ENCODE data around the gene CYP26C1. TPM values are rescaled to one million over a fixed set of nuclear protein-coding genes. Genes with fewer than 3 reads are reported as not detected.

The CYP26C1 gene
- total and polyA plus RNA-seq, 2 experiments from 2014 or later: 0.18 TPM; not detected in 1

- no peaks in the 10 kb centered on the region for H3K36me3 ChIP-seq (replicated peaks; ENCODE audit: insufficient read depth, low read depth)
- H3K4me1 ChIP-seq (ENCODE audit: insufficient read depth): peaks cover 5% of the 10 kb centered on the region
- H4K20me1 ChIP-seq (ENCODE audit: insufficient read depth, poor library complexity, severe bottlenecking): no peaks in the 10 kb centered on the region
- 86% methylated on average over 3 of the region's 3 CpGs for WGBS (ENCODE audit: low lambda C conversion rate, missing lambda C conversion rate)
- no peak overlapping the region for H3K4me3 ChIP-seq
- no peaks in the 10 kb centered on the region for H3K9me2 ChIP-seq (replicated peaks; ENCODE audit: insufficient read depth)
- H3K79me2 ChIP-seq: no peaks in the 10 kb centered on the region
- H2AFZ ChIP-seq: no peak overlapping the region
- no peak for TF ChIP-seq EZH2phosphoT487 (IDR thresholded peaks at IDR 0.05; ENCODE audit: low read depth, severe bottlenecking, unreplicated experiment)
- no peak for TF ChIP-seq EZH2 (IDR thresholded peaks at IDR 0.05; ENCODE audit: borderline replicate concordance)
- TF ChIP-seq, protein P1, sequence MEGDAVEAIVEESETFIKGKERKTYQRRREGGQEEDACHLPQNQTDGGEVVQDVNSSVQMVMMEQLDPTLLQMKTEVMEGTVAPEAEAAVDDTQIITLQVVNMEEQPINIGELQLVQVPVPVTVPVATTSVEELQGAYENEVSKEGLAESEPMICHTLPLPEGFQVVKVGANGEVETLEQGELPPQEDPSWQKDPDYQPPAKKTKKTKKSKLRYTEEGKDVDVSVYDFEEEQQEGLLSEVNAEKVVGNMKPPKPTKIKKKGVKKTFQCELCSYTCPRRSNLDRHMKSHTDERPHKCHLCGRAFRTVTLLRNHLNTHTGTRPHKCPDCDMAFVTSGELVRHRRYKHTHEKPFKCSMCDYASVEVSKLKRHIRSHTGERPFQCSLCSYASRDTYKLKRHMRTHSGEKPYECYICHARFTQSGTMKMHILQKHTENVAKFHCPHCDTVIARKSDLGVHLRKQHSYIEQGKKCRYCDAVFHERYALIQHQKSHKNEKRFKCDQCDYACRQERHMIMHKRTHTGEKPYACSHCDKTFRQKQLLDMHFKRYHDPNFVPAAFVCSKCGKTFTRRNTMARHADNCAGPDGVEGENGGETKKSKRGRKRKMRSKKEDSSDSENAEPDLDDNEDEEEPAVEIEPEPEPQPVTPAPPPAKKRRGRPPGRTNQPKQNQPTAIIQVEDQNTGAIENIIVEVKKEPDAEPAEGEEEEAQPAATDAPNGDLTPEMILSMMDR (IDR thresholded peaks at IDR 0.05; ENCODE audit: poor library complexity): no peak
- DNase-seq (ENCODE audit: low spot score): no peak
- H3K27me3 ChIP-seq: peaks cover 10% of the 10 kb centered on the region
- H3K9me3 ChIP-seq (ENCODE audit: low read depth): no peaks in the 10 kb centered on the region
- no peak overlapping the region for H3K27ac ChIP-seq
- H3K4me2 ChIP-seq: no peak overlapping the region
Observed at GRCh38 chr10:93081318-93081717, 20.7 kb downstream of the CYP26C1 start.

- no peak for DNase-seq (ENCODE audit: low spot score)
- no peak overlapping the region for H3K4me3 ChIP-seq
- no peaks in the 10 kb centered on the region for H3K79me2 ChIP-seq
- TF ChIP-seq EZH2 (IDR thresholded peaks at IDR 0.05; ENCODE audit: borderline replicate concordance) (no peak), EZH2phosphoT487 (IDR thresholded peaks at IDR 0.05; ENCODE audit: low read depth, severe bottlenecking, unreplicated experiment) (no peak)
- TF ChIP-seq, protein P1 (IDR thresholded peaks at IDR 0.05; ENCODE audit: poor library complexity): no peak
- H3K27me3 ChIP-seq: peaks cover 5% of the 10 kb centered on the region
- no peaks in the 10 kb centered on the region for H3K9me2 ChIP-seq (replicated peaks; ENCODE audit: insufficient read depth)
- no peak overlapping the region for H2AFZ ChIP-seq
- H3K9me3 ChIP-seq (ENCODE audit: low read depth): no peaks in the 10 kb centered on the region
- H3K36me3 ChIP-seq (replicated peaks; ENCODE audit: insufficient read depth, low read depth): no peaks in the 10 kb centered on the region
- H4K20me1 ChIP-seq (ENCODE audit: insufficient read depth, poor library complexity, severe bottlenecking): no peaks in the 10 kb centered on the region
- H3K4me1 ChIP-seq (ENCODE audit: insufficient read depth): peaks cover 5% of the 10 kb centered on the region
- 51% methylated on average over 10 of the region's 10 CpGs for WGBS (ENCODE audit: low lambda C conversion rate, missing lambda C conversion rate)
- H3K4me2 ChIP-seq: no peak overlapping the region
- H3K27ac ChIP-seq: no peak overlapping the region
Observed at GRCh38 chr10:93081834-93082233, 21.2 kb downstream of the CYP26C1 start.

- 91% methylated on average over 7 of the region's 7 CpGs for WGBS (ENCODE audit: low lambda C conversion rate, missing lambda C conversion rate)
- Histone ChIP-seq H3K4me3 (no peak overlapping the region), H3K27me3 (peaks cover 3% of the 10 kb centered on the region), H3K9me2 (replicated peaks; ENCODE audit: insufficient read depth) (no peaks in the 10 kb centered on the region), H2AFZ (no peak overlapping the region), H3K9me3 (ENCODE audit: low read depth) (no peaks in the 10 kb centered on the region), H3K27ac (no peak overlapping the region), H3K36me3 (replicated peaks; ENCODE audit: insufficient read depth, low read depth) (no peaks in the 10 kb centered on the region), H3K79me2 (no peaks in the 10 kb centered on the region), H3K4me1 (ENCODE audit: insufficient read depth) (no peaks in the 10 kb centered on the region), H3K4me2 (no peak overlapping the region), H4K20me1 (ENCODE audit: insufficient read depth, poor library complexity, severe bottlenecking) (no peaks in the 10 kb centered on the region)
- DNase-seq (ENCODE audit: low spot score): no peak
- TF ChIP-seq EZH2phosphoT487 (IDR thresholded peaks at IDR 0.05; ENCODE audit: low read depth, severe bottlenecking, unreplicated experiment): no peak
- no peak for TF ChIP-seq EZH2 (IDR thresholded peaks at IDR 0.05; ENCODE audit: borderline replicate concordance)
- TF ChIP-seq, protein P1 (IDR thresholded peaks at IDR 0.05; ENCODE audit: poor library complexity): no peak
Observed at GRCh38 chr10:93083743-93084539, 23.3 kb downstream of the CYP26C1 start.
